ENCODE measurements around the gene PRR20G. TPM values are rescaled to one million over a fixed set of nuclear protein-coding genes. Genes with fewer than 3 reads are reported as not detected.

The PRR20G gene
- total and polyA plus RNA-seq, 10 donors: not detected

DNA sequence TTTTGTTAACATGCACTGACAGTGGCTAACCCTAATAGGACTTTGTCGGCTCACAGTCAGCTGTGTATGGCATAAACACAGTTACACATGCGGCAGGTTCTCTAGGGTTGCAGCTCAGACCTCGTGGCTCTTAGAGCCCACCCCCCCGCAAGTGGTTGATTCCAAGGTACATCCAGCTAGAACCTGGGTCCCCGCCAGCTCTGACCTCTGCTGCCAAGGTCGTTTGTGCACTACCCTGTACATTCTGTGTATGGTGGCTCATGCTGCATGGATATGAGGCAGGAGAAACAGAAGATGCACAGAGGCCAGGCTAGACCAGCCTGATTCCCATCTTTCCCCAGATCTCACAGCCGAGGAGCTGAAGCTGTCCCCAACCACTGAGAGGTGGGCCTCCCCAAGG is 25.9 kb downstream of the PRR20G start:
- Histone ChIP-seq H3K4me1 (peaks cover 0 to 3% (median 0%) of the 10 kb centered on the region in 6 donors), H3K27ac (no peak overlapping the region), H3K27me3 (replicated peaks in 1 of 7) (peaks cover 0 to 26% (median 0%) of the 10 kb centered on the region in 7 donors), H3K4me3 (no peak overlapping the region), H3K9me3 (no peaks in the 10 kb centered on the region), H3K36me3 (no peaks in the 10 kb centered on the region)
- 68 to 85% (median 77%) methylated on average over 5 to 7 of the region's 7 CpGs for WGBS, 5 donors
- no peak for DNase-seq
- TF ChIP-seq POLR2A (IDR thresholded peaks at IDR 0.05): no peak
- no peak for TF ChIP-seq POLR2AphosphoS5 (IDR thresholded peaks at IDR 0.05)
- no peak for TF ChIP-seq CTCF (IDR thresholded peaks at IDR 0.05 in 8 of 11, conservative IDR thresholded peaks at IDR 0.05 in 3 of 11)
- intact Hi-C loops (cut with DNase I; ENCODE audit: low total_unique reads): no loop called here

DNA sequence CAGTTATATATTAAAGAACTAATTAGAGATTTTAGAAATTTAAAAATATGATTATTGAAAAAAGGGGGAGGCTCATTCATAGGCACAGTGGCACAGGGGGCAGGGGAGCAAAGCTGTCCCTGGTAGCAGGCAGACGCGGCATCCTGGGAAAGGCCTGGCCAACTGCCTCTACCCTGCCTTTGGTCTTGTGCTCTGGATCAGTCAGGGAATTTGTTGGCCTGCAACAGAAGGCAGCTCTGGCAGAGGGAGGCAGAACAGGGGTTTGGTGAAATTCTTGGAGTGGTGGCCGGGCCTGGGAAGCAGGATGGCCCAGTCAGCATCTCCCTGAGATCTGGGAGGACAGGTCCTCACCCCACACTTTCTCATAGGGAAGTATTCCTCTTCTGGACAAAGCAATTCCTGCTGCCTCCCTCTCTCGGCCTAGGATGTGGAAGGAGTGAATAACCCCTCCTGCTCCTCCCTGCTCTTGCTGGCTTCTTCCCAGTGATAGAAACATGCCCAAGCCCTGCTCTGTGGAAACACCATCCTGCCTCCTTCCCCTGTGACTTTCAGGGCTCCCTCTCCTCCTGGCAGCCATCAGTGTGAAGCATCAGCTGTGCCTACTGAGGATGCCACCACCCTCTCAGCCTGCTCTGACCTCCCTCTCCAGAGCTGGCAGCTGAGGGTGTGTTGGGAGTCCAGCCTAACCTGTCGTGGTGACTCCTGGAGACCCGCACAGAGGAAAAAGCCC is 26.9 kb downstream of the PRR20G start:
- TF ChIP-seq POLR2AphosphoS5 (IDR thresholded peaks at IDR 0.05) (no peak), CTCF (IDR thresholded peaks at IDR 0.05 in 8 of 11, conservative IDR thresholded peaks at IDR 0.05 in 3 of 11) (no peak), POLR2A (IDR thresholded peaks at IDR 0.05) (no peak)
- 74 to 85% (median 81%) methylated on average over 5 to 6 of the region's 6 CpGs for WGBS, 5 donors
- intact Hi-C loops (cut with DNase I; ENCODE audit: low total_unique reads): no loop called here

DNA sequence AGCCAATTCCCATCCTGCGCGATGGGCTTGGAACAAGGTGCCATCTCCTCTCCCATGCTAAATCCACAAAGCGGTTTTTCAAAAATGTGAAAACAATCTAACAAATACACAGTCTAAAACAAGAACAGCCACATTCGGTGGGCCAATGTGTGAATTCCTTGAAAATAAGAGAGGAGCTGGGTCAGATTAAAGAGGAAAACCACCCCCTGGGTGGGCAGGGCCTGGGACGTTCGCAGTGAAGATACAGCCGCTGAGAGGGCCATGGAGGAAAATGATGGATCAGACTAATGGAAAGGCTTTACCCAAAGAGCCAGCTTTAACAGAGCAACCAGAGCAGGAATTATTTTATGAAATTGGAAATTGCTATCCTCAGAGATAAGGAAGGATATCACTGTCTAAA is 27.4 kb downstream of the PRR20G start:
- Histone ChIP-seq H3K9me3 (no peaks in the 10 kb centered on the region), H3K27me3 (replicated peaks in 1 of 7) (peaks cover 0 to 26% (median 0%) of the 10 kb centered on the region in 7 donors), H3K4me1 (no peaks in the 10 kb centered on the region), H3K27ac (no peak overlapping the region), H3K4me3 (no peak overlapping the region), H3K36me3 (no peaks in the 10 kb centered on the region)
- DNase-seq: no peak
- WGBS, 5 donors: 88 to 92% (median 90%) methylated on average over 7 of the region's 7 CpGs
- intact Hi-C loops (cut with DNase I; ENCODE audit: low total_unique reads): no loop called here
- TF ChIP-seq POLR2A (IDR thresholded peaks at IDR 0.05) (no peak), POLR2AphosphoS5 (IDR thresholded peaks at IDR 0.05) (no peak), CTCF (IDR thresholded peaks at IDR 0.05 in 8 of 11, conservative IDR thresholded peaks at IDR 0.05 in 3 of 11) (no peak)

More for the DNA sequence above, 26.9 kb downstream of the PRR20G start:
- Histone ChIP-seq H3K27me3 (replicated peaks in 1 of 7) (peaks cover 0 to 26% (median 0%) of the 10 kb centered on the region in 7 donors), H3K36me3 (no peaks in the 10 kb centered on the region), H3K4me1 (peaks cover 0 to 3% (median 0%) of the 10 kb centered on the region in 6 donors), H3K9me3 (no peaks in the 10 kb centered on the region), H3K27ac (no peak overlapping the region), H3K4me3 (no peak overlapping the region)
- DNase-seq: no peak

DNA sequence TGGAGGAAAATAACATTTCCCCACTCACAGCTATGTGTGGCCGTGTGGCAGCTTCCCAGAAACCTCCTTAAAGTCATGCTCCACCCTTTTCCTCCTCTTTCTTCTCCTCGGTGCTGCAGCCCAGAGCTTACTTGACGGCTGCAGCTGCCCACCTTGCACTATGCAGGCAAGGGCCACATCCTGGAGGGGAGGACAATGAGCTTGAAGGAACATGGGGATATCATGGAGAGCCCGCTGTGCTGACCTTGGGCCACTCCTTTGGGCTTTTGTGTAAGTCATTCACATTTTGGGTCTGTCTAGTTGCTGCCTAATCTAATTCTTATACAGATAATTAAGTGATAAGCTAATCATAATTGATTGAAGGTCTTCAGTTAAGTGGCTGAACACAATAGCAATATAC is 28.0 kb downstream of the PRR20G start:
- WGBS, 5 donors: 41 to 54% (median 46%) methylated on average over 4 of the region's 4 CpGs
- no peak overlapping the region for H3K4me3 ChIP-seq
- no peak for DNase-seq
- no peaks in the 10 kb centered on the region for H3K36me3 ChIP-seq
- peaks cover 0 to 22% (median 0%) of the 10 kb centered on the region in 7 donors for H3K27me3 ChIP-seq (replicated peaks in 1 of 7)
- no peak overlapping the region for H3K27ac ChIP-seq
- TF ChIP-seq POLR2A (IDR thresholded peaks at IDR 0.05) (no peak), CTCF (IDR thresholded peaks at IDR 0.05 in 8 of 11, conservative IDR thresholded peaks at IDR 0.05 in 3 of 11) (no peak), POLR2AphosphoS5 (IDR thresholded peaks at IDR 0.05) (no peak)
- H3K9me3 ChIP-seq: no peaks in the 10 kb centered on the region
- no peaks in the 10 kb centered on the region for H3K4me1 ChIP-seq
- intact Hi-C loops (cut with DNase I; ENCODE audit: low total_unique reads): no loop called here
